Stimulated activated CD8-positive, alpha-beta memory T cell treated with anti-CD3 and anti-CD28 coated beads, Interleukin-12 subunit alpha, Interleukin-12 subunit beta, amount 100 ng/mL, for 4 hours (primary cell): Measurements from ENCODE around the gene MT4.
"Not testable (repeated sequence)": the region's sequence is repeated elsewhere in the genome, so short reads cannot be mapped to it uniquely, and the experiment has no call there.

Experiments used
- DNase-seq: peaks from one replicate; pipeline ENCODE4 v3.0.0-alpha.2; 2020; ENCODE audit warnings: low read depth

Gene MT4

DNA sequence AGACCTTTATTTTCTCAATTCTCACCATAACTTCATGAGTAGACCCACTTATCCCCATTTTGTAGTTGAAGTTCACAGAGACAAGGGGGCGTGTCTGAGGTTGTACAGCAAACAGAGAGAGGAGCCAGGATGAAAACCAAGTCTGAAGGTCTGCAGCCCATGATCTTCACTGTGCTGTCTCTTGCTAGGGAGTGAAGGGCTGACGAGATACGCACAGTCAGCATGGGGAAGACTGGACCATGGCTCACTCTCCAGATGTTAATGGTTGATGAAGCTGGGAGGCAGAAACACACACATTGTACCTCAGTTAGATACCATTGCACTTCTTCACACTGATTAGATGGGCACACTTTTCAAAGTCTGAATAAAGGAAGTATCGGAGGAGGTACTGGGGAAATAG is 5.8 kb upstream of the MT4 start:
- DNase-seq, result no peak

DNA sequence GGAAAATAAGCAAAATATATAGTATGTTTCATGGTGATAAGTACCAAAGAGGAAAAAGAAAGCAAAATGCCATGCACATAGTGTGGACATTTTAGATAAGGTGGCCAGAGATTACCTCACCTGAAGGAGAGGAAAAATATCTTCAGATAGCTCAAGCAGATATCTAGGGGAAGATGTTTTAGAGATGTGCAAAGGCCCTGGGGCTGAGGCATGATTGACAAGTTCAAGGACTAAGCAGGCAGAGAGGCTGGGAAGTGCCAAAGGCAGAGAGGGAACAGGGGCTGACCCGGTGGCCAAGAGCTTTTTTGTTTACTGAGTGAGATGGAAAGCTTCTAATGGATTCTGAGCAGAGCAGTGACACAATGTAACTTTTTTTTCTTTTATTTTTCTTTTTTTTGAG is 4.4 kb upstream of the MT4 start:
- no peak for DNase-seq

DNA sequence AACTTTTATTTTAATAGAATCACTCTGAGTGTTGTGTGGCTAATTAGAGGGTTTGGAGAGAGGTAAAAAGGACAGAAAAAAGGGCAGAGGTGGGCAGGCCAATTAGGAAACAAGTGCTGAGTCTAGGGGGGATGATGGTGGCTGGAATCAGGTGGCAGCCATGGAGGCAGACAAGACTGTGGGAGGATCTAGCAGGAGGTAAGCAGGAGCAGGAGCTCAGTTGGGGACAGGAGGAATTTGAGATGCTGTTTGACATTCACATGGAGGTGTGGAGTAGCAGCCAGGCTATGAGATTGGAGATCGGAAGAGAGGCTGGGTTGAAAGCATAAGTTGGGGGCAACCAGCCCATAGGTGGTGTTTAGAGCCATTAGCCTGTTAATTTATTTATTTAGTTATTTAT is 3.7 kb upstream of the MT4 start:
- DNase-seq, result no peak

DNA sequence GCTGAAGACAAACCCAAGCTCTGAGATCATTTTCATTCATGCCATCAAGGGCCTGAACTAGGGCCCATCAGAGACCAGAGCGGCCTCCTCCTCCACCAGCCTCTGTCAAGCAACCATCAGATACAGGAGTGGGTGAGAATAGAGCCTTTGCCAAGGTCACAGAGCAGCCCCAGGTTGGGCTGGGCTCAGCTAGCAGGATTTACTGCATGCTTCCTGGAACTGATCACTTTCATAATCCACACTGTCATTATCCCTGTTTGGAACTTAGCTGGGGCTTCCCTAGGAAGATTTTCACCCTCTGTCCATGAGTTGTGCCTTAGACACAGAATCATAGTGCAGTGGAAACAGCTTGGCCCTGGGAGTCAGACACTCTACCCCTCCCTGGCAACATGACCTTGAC is 5.1 kb downstream of the MT4 start:
- DNase-seq, result no peak

DNA sequence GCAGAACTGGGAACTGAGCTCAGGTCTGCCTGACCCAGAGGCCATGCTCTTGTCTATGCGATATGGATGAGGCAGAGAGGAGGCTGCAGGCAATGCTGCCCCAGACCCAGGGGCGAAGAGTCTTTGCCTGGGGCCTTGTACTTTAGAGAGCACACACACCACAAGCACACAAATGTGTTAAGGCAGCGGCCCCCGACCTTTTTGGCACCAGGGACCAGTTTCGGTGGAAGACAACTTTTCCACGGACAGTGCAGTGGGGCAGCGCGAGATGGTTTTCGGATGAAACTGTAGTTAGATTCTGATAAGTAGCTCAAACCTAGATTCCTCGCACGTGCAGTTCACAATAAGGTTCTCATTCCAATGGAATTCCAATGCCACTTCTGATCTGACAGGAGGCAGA is 6.7 kb downstream of the MT4 start:
- no peak for DNase-seq

DNA sequence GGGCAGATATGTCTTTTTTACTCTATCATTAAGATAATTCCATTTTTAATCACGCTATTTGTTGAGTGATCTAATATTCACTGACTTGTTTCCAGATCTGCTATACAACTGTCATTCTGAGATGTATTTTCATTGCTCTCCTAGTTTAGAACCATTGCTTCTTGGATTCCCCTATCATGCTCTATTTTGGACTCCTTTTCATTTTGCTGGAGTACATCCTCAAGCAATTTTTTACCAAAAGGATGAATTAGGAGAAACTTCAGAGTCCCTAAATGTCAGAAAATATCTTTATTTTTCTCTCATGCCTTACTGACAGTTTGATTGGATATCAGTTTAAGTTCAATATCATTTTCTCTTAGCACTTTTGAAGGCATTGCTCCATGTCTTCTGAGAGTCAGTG is 9.8 kb downstream of the MT4 start:
- no peak for DNase-seq

DNA sequence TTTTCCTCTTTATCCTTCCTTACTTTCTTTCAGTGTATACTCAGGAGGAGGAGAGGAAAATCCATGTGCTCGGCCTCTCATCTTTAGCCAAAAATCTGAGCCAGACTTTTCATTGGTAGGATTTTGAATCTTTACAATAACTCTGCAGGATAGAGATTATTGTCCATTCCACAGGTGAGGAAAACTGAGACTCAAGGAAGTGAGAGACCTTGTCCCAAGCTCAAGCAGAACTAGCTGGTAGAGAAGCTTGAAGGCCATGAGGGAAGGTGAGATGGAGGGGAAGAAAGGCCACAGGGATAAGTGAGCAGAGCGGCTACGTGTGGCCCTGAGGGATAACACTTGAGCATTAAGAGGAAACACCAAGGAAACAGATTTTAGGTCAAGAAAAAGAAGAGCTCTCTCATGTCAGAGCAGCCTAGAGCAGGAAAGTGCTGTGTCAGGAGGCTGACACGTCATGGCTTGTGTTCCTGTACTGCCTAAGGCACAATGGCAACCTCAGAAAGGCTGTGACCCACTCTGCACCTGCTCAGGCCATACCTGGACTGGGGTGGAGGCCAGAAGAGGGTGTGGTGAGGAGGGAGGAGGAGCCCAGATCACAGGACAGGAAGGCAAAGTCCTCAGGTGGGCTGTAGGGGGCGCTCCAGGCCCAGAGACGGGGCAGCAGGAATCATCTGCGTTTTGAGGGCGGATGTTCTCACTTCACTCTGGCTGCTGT is 11.9 kb downstream of the MT4 start:
- DNase-seq, result peak; percentile 53

DNA sequence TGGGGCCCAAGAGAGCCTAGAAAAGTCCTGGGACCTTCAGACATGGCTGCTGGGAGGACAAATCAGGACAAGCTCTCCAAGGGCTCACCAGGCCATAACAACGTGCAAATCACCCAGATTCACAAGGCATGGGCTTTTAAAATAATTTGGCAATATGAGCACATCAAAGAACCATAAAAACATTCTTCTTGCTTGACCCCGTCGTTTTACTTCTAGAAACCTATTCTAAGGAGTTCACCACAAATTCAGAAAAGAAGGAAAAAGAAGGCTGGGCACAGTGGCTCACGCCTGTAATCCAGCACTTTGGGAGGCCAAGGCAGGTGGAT is 12.4 kb downstream of the MT4 start:
- no peak for DNase-seq

DNA sequence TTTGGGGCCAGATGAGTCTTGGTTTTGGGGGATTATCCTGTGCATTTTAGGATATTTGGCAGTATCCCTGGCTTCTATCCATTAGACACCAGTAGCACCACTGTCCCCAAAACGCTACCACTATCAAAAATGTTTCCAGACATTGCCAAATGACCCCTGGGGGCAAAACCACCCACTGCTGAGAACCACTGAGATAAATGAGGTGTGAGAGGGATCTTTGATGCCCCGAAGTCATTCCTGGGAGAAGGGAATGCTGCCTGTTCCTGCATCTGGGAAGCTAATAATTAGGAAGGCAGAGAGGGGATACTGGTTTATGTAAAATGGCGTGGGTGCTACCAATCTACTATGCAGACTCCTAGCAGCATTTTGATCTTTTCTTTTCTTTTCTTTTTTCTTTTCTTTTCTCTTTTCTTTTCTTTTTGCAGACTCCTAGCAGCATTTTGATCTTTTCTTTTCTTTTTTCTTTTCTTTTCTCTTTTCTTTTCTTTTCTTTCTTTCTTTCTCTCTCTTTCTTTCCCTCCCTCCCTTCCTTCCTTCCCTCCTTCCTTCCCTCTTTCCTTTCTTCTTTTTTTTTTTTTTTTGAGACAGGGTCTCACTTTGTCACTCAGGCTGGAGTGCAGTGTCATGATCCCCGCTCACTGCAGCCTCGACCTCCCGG is 15.6 kb downstream of the MT4 start:
- DNase-seq, result no peak

DNA sequence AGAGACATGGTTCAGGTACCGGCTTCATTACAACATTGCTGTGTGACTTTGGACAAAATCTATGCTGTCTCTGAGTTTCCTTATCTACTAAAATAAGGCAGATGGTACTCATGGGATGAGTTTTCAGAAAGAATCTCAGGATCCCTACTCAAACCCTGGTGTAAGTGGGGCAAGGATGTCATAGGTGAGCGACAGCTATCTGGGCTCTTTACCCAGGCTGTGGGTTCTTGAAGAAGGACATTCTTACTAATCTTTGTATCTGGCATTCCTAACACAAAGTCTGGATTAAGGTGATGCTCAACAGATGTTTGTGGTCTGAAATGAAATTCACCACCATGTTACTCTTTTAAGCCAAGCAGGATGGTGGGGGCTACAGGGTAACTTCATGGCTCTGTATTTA is 18.0 kb downstream of the MT4 start:
- DNase-seq, result not testable (repeated sequence)

DNA sequence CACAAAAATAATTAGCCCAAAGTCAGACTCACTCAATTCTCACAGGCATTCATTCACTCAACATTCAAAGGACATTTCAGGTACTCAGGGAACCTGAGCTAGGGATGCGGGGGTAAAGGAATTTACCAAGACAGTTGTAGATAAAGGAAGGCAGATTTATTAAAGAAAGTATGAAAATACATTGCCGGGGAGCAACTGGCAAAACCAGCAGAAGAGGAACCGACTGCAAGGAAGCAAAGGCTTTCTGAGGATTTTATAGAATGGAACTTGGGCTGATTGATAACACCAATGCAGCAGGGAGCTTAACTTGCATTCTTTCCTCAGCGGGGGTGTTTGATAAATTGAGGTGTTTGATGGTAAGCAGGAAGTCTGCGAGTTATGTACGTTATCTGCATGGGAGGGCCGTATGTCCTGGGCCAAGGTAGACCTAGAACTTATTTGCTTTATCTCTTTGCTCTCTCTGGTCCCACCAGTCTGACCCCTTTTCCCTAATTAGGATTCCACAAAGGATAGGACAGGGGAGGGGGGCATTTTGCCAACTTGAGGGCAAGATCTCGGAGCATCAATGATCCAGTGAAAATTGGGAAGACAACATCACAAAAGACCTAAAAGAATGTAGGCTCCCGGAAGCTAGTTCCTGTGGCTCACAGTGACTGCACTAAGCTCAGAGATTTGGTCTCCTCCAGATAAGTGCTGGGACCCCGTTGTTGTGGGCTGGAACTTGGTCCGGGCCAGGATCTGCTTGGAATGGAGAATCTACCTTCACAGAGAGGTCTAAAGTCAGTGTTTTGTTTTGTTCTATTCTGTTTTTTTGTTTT is 18.7 kb downstream of the MT4 start:
- DNase-seq, result no peak

DNA sequence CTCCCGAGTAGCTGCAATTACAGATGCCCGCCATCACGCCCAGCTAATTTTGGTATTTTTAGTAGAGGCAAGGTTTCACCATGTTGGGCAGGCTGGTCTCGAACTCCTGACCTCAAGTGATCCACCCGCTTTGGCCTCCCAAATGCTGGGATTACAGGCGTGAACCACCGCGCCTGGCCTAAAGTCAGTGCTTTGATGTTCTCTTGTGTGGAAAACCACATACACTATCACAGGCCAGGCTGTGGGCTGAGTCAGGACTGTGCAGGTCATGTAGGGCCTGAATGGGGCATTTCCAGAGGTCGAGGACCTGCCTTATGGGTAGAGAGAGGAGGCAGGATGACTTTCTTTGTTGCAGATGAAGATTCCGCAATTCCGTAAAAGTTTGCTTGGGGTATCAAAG is 19.4 kb downstream of the MT4 start:
- DNase-seq, result no peak

DNA sequence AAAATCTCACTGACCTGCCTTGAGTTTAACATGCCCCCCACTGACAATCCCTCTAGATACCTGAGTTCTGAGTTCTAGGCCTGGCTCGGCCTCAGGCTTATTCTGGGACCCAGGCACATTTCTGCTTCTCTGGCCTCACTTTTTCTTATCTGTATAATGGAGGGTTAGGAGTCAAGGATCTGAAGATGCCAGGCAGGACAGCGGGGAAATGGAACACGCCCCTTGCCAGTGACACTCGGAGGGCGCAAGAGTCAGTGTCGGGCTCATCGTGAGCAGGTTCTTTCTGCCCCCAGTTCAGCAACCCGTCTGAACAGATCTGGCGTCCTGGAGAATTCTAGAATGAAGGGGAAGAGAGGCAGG is 23.9 kb downstream of the MT4 start:
- DNase-seq, result no peak

DNA sequence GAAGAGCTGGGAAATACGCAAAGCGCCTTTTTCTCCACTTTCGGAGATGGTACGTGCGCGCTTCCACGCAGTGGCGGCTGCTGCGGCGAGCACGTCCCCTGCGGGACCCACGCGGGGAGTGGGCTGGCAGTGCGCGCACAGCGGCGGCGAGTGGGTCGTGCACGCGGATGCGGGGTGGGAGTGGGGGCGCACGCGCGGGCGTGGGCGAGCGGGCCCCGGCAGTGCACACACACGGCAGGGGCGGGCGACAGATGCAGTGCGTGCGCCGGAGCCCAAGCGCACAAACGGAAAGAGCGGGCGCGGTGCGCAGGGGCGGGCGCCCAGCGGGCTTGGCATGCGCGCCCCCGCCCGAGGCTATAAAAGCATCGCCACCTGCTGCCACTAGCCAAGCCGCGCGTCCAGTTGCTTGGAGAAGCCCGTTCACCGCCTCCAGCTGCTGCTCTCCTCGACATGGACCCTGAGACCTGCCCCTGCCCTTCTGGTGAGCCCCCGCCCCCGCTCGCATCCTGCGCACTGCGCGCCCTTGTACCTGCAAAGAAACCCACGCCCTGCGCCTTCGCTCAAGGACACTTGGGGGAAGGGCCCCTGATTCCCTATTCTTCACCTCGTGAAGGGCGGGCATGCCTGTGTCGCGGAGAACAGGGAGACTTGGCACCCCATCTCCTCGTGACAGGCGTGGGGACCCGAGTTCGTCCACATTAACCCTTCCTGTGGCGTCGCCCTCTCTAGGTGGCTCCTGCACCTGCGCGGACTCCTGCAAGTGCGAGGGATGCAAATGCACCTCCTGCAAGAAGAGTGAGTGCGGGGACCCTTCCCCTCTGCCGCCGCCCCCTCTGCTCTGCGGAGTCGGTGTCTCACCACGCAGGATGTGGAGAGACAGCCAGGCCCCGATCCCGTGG is 24.5 kb downstream of the MT4 start, which contains the start of gene MT3:
MT3 (plus strand) TSS at position 388 of the 899 bp plus-strand sequence; CDS start at position 451, 63 bp downstream.
- DNase-seq, result no peak

DNA sequence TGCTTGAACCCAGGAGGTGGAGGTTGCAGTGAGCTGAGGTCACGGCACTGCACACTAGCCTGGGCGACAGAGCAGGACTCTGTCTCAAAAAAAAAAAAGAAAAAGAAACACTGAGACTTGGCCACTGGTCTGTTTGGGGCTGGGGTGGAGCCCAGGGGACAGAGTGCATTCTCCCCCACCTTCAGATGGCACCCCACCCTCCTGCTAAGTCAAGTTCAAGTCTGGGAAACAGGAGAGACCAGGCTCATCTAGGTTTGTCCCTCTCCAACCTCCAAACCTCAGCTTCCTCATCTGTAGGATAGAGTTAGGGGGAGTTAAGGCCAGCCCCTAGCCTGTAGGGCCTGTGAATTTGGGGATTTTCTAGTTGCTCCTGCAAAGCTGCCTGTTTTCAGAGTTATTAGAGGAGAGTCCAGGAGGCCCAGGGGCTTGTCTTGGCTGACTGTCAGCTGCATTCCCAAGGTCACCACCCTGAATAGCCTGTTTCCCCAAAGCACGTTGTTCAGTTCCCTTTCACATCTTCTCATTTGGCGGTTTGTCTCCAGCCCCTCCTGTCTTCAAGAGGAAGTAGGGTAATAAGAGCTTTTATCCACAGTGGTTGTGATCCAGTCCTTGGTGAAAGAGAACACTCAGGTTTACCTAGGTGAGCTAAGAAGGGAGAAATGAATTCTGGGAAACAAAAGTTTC is 26.6 kb downstream of the MT4 start:
- DNase-seq, result no peak

DNA sequence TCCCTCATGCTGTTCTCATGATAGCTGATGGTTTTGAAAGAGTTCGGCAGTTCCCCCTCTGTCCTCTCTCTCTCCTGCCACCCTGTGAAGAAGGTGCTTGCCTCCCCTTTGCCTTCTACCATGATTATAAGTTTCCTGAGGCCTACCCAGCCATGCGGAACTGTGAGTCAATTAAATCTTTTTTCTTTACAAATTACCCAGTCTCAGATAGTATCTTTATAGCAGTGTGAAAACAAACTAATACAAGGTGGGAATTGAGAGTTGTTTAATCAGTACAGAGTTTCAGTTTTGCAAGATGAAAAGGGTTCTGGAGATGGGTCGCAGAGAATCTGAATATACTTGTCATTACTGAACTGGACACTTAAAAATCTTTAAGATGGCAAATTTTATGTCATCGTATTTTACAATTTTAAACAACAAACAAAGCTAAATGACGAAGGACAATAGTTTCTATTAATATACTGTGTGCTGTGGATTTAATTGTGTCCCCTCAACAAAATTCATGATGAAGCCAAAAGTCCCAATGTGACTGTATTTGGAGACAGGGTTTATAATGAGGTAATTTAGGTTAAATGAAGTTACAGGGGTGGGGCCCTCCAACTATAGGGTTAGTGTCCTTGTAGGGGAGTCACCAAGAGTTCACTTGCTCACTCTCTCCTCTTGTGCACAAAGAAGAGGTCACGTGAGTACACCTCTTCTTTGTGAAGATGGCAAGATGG is 28.9 kb downstream of the MT4 start:
- DNase-seq, result no peak

DNA sequence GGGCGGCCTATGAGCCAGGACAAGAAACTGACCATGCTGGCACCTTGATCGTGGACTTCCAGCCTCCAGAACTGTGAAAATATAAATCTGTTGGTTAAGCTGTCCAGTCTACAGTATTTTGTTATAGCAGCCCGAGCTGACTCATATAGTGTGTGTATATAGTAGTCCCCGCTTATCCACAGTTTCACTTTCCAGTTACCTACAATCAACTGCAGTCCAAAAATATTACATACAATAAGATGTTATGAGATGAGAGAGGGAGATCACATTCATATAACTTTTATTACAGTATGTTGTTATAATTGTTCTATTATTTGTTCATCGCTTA is 29.4 kb downstream of the MT4 start:
- DNase-seq, result no peak

DNA sequence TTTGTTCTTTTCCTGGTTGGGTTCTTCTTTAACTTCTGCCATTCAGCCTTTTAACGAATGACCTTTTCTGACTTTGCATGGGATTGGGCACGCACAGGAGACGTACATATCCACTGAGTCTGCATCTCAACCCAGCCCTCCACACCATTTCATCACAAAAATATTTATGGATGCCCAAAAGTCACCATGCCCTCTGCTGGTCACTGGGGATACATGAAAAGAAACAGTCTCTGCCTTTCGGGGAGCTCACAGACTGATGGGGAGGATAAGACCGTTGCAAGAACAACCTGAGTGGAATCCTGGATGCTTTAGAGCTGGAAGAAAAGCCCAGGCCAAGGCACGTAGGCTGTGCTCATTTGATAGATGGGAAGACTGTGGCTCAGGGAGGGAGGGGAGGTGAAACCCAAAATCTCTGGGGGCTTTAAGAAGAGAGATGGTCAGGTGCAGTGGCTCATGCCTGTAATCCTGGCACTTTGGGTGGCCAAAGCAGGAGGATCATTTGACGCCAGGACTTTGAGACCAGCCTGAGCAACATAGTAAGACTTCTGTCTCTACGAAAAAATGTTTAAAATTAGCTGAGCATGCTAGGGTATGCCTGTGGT is 35.6 kb downstream of the MT4 start:
- DNase-seq, result no peak

DNA sequence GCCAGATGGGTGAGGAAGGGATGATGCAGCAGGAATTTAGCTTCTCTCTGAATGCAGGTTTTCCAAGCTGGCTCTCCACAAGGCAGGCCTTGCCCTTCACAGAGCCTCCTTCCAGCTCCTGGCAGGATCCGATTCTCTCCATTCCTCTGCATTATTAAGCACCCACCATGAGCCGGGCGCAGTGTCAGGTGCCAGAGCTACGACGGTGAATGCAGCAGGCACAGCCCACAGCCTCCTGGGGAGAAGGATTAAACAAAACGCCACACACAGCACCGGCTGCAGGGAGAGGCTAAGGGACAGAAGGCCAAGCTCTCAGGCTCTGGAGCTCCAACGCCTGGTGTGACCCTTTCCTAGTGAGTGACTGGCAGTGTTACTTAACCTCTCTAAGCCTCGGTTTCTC is 36.5 kb downstream of the MT4 start:
- DNase-seq, result no peak

DNA sequence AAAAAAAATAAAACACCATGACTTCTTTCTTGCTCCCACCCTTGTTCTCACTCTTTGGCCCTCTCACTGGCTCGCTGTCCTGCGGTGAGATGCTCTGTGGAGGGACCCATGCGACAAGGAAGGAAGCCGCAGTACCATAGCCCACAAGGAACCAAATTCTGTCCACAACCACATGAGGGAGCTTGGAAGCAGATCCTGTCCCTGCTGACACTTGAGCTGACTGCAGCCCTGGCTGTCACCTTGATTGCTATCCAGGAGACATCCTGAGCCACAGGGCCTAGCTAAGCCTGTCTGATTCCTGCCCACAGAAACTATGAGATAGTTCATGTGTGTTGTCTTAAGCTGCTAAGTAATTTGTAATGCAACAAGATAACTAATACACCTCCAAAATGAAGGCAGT is 38.7 kb downstream of the MT4 start:
- DNase-seq, result no peak

DNA sequence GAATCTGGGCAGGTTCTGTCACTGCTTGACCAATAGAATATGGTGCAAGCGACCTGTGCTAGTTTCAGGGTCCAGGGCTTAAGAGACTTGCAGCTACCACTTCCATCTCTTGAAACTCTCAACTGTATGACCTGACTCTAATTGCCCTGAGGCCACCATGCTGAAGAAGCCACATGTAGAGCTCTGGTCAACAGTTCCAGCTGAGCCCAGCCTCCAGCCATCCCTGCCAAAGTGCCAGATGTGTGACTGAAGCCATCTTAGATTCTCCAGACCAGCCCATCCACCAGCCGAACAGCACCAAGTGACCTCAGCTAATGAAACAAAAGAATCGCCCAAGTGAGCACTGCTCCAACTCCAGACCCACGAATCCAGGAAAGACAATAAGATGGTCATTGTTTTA is 40.1 kb downstream of the MT4 start:
- DNase-seq, result no peak
